Measurements from ENCODE around the gene HRH2. TPM values are rescaled to one million over a fixed set of nuclear protein-coding genes. Genes with fewer than 3 reads are reported as not detected.

The HRH2 gene
- total and polyA plus RNA-seq, 9 of the 15 experiments (the other 6 are each of a cell fraction or from before 2014, with no cell fraction given) = 0.04 TPM; not detected in 8

- no peak for TF ChIP-seq FOXP4 (CRISPR knock-in tag; IDR thresholded peaks at IDR 0.05; ENCODE audit: borderline replicate concordance)
- TF ChIP-seq JUN (IDR thresholded peaks at IDR 0.05; ENCODE audit: borderline replicate concordance, low read depth, low read length) = no peak
- TF ChIP-seq JUN (CRISPR knock-in tag; IDR thresholded peaks at IDR 0.05; ENCODE audit: borderline replicate concordance) = no peak
Observed at GRCh38 chr5:175712681-175713085, 54.8 kb downstream of the HRH2 start (continued).

- Histone ChIP-seq H3K27me3 (ENCODE audit: control insufficient read depth in 2 of 2, insufficient read depth in 2 of 2, low read length in 2 of 2) (peaks cover 9 to 48% of the 10 kb centered on the region in 2 experiments), H3K9me1 (ENCODE audit: control insufficient read depth, insufficient read depth, low read length) (no peaks in the 10 kb centered on the region), H3K36me3 (ENCODE audit: control insufficient read depth, insufficient read depth, low read length) (no peaks in the 10 kb centered on the region), H3K4me2 (ENCODE audit: insufficient read depth, low read length) (no peak overlapping the region), H4K20me1 (replicated peaks; ENCODE audit: control insufficient read depth, insufficient read depth, low read length) (no peaks in the 10 kb centered on the region; the same call in 1 of the 2 replicates), H3K4me3 (no peak overlapping the region), H3K4me1 (replicated peaks in 1 of 2; ENCODE audit: control insufficient read depth in 2 of 2, insufficient read depth in 2 of 2, low read length in 2 of 2) (no peaks in the 10 kb centered on the region), H2AFZ (ENCODE audit: low read depth, low read length) (no peak overlapping the region), H3K79me2 (ENCODE audit: control insufficient read depth, insufficient read depth, low read length) (no peaks in the 10 kb centered on the region), H3K27ac (ENCODE audit: extremely low read depth, low read depth, low read length) (no peak overlapping the region), H3K9me3 (replicated peaks; ENCODE audit: control insufficient read depth, insufficient read depth, low read depth, low read length) (no peaks in the 10 kb centered on the region), H3K9ac (ENCODE audit: insufficient read depth in 1 of 2, low read depth in 2 of 2, low read length in 2 of 2) (no peak overlapping the region)
- BruUV-seq (replicated peaks) = no TSS peak
- ChIA-PET POLR2A (no interaction called here), CTCF (ENCODE audit: low intra/inter-chr PET ratio) (no interaction called here)
- DNase-seq (ENCODE audit: extremely low read depth in 1 of 4, low spot score in 3 of 4) (no peak), ATAC-seq (no peak), FAIRE-seq (no peak)
- in situ Hi-C loops (cut with MboI) = no loop called here
- TF ChIP-seq ZNF561 (CRISPR knock-in tag; conservative IDR thresholded peaks at IDR 0.05) = no peak
- no peak for TF ChIP-seq NKRF (IDR thresholded peaks at IDR 0.05; ENCODE audit: borderline replicate concordance)
- TF ChIP-seq HNRNPL (IDR thresholded peaks at IDR 0.05; ENCODE audit: low read depth, low read length) = no peak
- TF ChIP-seq HDAC8 (tag; IDR thresholded peaks at IDR 0.05) = no peak
- no peak for TF ChIP-seq NFIC (IDR thresholded peaks at IDR 0.05)
- no peak for TF ChIP-seq ZNF121 (CRISPR knock-in tag; conservative IDR thresholded peaks at IDR 0.05)
- no peak for TF ChIP-seq CEBPB (tag; IDR thresholded peaks at IDR 0.05)
- no peak for TF ChIP-seq FOXP1 (CRISPR knock-in tag; IDR thresholded peaks at IDR 0.05)
- no peak for TF ChIP-seq TRIM28 (IDR thresholded peaks at IDR 0.05)
- TF ChIP-seq DMBX1 (CRISPR knock-in tag; IDR thresholded peaks at IDR 0.05; ENCODE audit: borderline replicate concordance) = no peak
- no peak for TF ChIP-seq ILK (tag; IDR thresholded peaks at IDR 0.05; ENCODE audit: borderline replicate concordance, low read depth)
- TF ChIP-seq ZNF134 (CRISPR knock-in tag; conservative IDR thresholded peaks at IDR 0.05) = no peak
- TF ChIP-seq ZNF780A (CRISPR knock-in tag; IDR thresholded peaks at IDR 0.05) = no peak
- intact Hi-C loops (cut with micrococcal nuclease) = no loop called here
- 0% methylated on average over 3 of the region's 3 CpGs for WGBS (ENCODE audit: insufficient coverage, low coverage, missing lambda C conversion rate)
Observed at GRCh38 chr5:175713930-175714329, 56.1 kb downstream of the HRH2 start.
